K562 (cell line): ENCODE measurements around the gene NMBR. TPM values are rescaled to one million over a fixed set of nuclear protein-coding genes. Genes with fewer than 3 reads are reported as not detected.
"Not testable (repeated sequence)": the region's sequence is repeated elsewhere in the genome, so short reads cannot be mapped to it uniquely, and the experiment has no call there.

Source experiments
- ATAC-seq: fragments of 200-7000 bp; cut with Tn5 transposase; 3 replicates; pipeline ENCODE4 v1.9.1; 2020; ENCODE audit warnings: moderate library complexity
- BruUV-seq: library from RNA; stranded (reverse); fragments of 400-500 nt; replicated peaks from 2 replicates; lab custom pipeline; 2021; lab: Mats Ljungman, UMichigan
- CTCF ChIA-PET: fragments of 300-600 bp; formaldehyde crosslinking; extraction: SDS; loops from one replicate; lab custom pipeline; 2021; ENCODE audit warnings: low intra/inter-chr PET ratio; lab: Yijun Ruan, JAX
- POLR2A ChIA-PET: fragments of 300-600, 350-650 bp; sonication (Branson Sonifier 250); formaldehyde crosslinking; extraction: SDS; loops from one replicate; lab custom pipeline; 2021; ENCODE audit warnings: antibody characterized with exemption, inconsistent platforms; lab: Yijun Ruan, JAX
- DNase-seq, 4 experiments: peaks; one replicate each; pipeline versions ENCODE4 v3.0.0 to v3.0.0-alpha.2; 2011 to 2018; ENCODE audit warnings: low spot score in 3 of 4, mixed read lengths in 3 of 4; ENCODE audit errors: extremely low read depth in 1 of 4
- FAIRE-seq: peaks from 2 replicates; lab custom pipeline; 2011; peaks lifted over from hg19 to GRCh38; lab: Jason Lieb, UNC
- H2AFZ ChIP-seq: 2 replicates; pipeline ENCODE4 v1.6.0; 2011; ENCODE audit warnings: low read depth, low read length, control low read depth, inconsistent platforms
- H3K27ac ChIP-seq: fragments of 200-600 bp; 3 replicates; pipeline ENCODE4 v1.8.0; 2011; ENCODE audit warnings: low read depth, mild to moderate bottlenecking, control low read depth, inconsistent platforms, low read length, moderate library complexity, mixed read lengths; ENCODE audit errors: extremely low read depth
- H3K27me3 ChIP-seq, 2 experiments: fragments of 300-600 bp in 1 of 2; 2 replicates in 1 of 2; 3 replicates in 1 of 2; pipeline versions ENCODE4 v1.6.0 to v1.8.0; 2011; ENCODE audit warnings: inconsistent platforms in 2 of 2, low read length in 2 of 2, mild to moderate bottlenecking in 1 of 2, mixed read lengths in 1 of 2, moderate library complexity in 1 of 2; ENCODE audit not compliant: control insufficient read depth in 2 of 2, insufficient read depth in 2 of 2
- H3K36me3 ChIP-seq: fragments of 300-600 bp; 3 replicates; pipeline ENCODE4 v1.8.0; 2011; ENCODE audit warnings: mild to moderate bottlenecking, low read length, inconsistent platforms; ENCODE audit not compliant: control insufficient read depth, insufficient read depth
- H3K4me1 ChIP-seq, 2 experiments: fragments of 200-600 bp in 1 of 2; replicated peaks in 1 of 2; 2 replicates in 1 of 2; 3 replicates in 1 of 2; pipeline versions ENCODE4 v1.5.1 to v1.8.0; 2011; ENCODE audit warnings: inconsistent platforms in 2 of 2, low read length in 2 of 2, mild to moderate bottlenecking in 1 of 2, mixed read lengths in 1 of 2, moderate library complexity in 1 of 2; ENCODE audit not compliant: control insufficient read depth in 2 of 2, insufficient read depth in 2 of 2
- H3K4me2 ChIP-seq: 2 replicates; pipeline ENCODE4 v1.6.1; 2011; ENCODE audit warnings: low read length, control low read depth, inconsistent platforms, mixed read lengths; ENCODE audit not compliant: insufficient read depth
- H3K4me3 ChIP-seq: fragments of 200-600 bp; sonication (generic), shearing (Covaris generic); 2 replicates; pipeline ENCODE4 v1.5.1; 2016; ENCODE audit warnings: control low read depth, inconsistent platforms
- H3K79me2 ChIP-seq: fragments of 200-600 bp; 3 replicates; pipeline ENCODE4 v1.8.0; 2011; ENCODE audit warnings: low read length, inconsistent platforms; ENCODE audit not compliant: control insufficient read depth, insufficient read depth
- H3K9ac ChIP-seq, 2 experiments: 2 replicates each; pipeline versions ENCODE4 v1.6.0 to v1.6.1; 2011; ENCODE audit warnings: low read depth in 2 of 2, low read length in 2 of 2, control low read depth in 1 of 2, inconsistent platforms in 1 of 2, mild to moderate bottlenecking in 1 of 2, mixed read lengths in 1 of 2; ENCODE audit not compliant: insufficient read depth in 1 of 2
- H3K9me1 ChIP-seq: one replicate; pipeline ENCODE4 v1.6.0; 2011; ENCODE audit warnings: inconsistent platforms, mild to moderate bottlenecking, low read length, moderate library complexity; ENCODE audit not compliant: control insufficient read depth, insufficient read depth
- H3K9me3 ChIP-seq: replicated peaks from 2 replicates; pipeline ENCODE4 v1.5.1; 2011; ENCODE audit warnings: low read depth, low read length, inconsistent platforms; ENCODE audit not compliant: control insufficient read depth, insufficient read depth
- H4K20me1 ChIP-seq: replicated peaks from 2 replicates; pipeline ENCODE4 v1.6.1; 2011; ENCODE audit warnings: low read length, inconsistent platforms, mixed read lengths; ENCODE audit not compliant: control insufficient read depth, insufficient read depth
- BHLHE40 ChIP-seq: IDR thresholded peaks from 2 replicates; pipeline ENCODE4 v1.6.1; 2011; ENCODE audit warnings: low read length, improper control_type of control experiment
- BRD9 ChIP-seq: fragments of 450-650 bp; IDR thresholded peaks from 2 replicates; pipeline ENCODE4 v1.6.1; 2018; ENCODE audit warnings: low read depth; ENCODE audit not compliant: partially characterized antibody
- RFX5 ChIP-seq: IDR thresholded peaks from 2 replicates; pipeline ENCODE4 v1.6.1; 2011; ENCODE audit warnings: low read depth, mild to moderate bottlenecking, improper control_type of control experiment, low read length
- SMAD3 ChIP-seq: fragments of 450-650 bp; formaldehyde crosslinking; conservative IDR thresholded peaks from 2 replicates; pipeline ENCODE4 v1.4.0; 2020; ENCODE audit warnings: mild to moderate bottlenecking
- TRIM28 ChIP-seq: fragments of 450-650 bp; IDR thresholded peaks from 2 replicates; pipeline ENCODE4 v1.6.1; 2017
- U2AF2 ChIP-seq: fragments of 200-400 bp; formaldehyde crosslinking; optimal IDR thresholded peaks from 2 replicates; pipeline ENCODE3; 2017; ENCODE audit warnings: low read depth, mild to moderate bottlenecking, low read length
- ZFP1 ChIP-seq: fragments of 450-650 bp; formaldehyde crosslinking; IDR thresholded peaks from 2 replicates; pipeline ENCODE4 v1.4.0; 2020; ENCODE audit warnings: mild to moderate bottlenecking, mixed read lengths
- ZNF57 ChIP-seq: fragments of 450-650 bp; formaldehyde crosslinking; IDR thresholded peaks from 2 replicates; pipeline ENCODE4 v1.4.0; 2020; ENCODE audit warnings: mild to moderate bottlenecking, moderate library complexity
- ZNF644 ChIP-seq: fragments of 200-800 bp; sonication (Bioruptor generic); IDR thresholded peaks from 2 replicates; pipeline ENCODE4 v1.6.1; 2016; ENCODE audit warnings: low read depth, missing genetic modification characterization, missing compliant biosample characterization
- WGBS: fragments of 100-300 bp; shearing (Covaris generic); methylation state at CpG from one replicate; pipeline ENCODE4 v1.1.6; 2016; ENCODE audit warnings: low coverage, mixed read lengths; ENCODE audit not compliant: insufficient coverage; ENCODE audit errors: missing lambda C conversion rate; 5-methylcytosine and 5-hydroxymethylcytosine counted together
- in situ Hi-C: fragments of 300-500 bp; cut with MboI; formaldehyde crosslinking; loops from 4 replicates; pipeline ENCODE4 v1.15.0; 2018; ENCODE audit warnings: inconsistent platforms, mixed read lengths
- intact Hi-C: fragments of 100-400 bp; cut with micrococcal nuclease; formaldehyde crosslinking; loops from 2 replicates; pipeline ENCODE4 v1.14.2; 2022
- polyA plus RNA-seq, 8 experiments: library from polyadenylated mRNA; depleted of rRNA in 4 of 8; stranded (reverse) in 5 of 8; unstranded in 3 of 8; fragments of >200 nt; fragmentation: Nextera tagmentation in 2 of 8; fragmentation: Illumina TruSeq in 1 of 8; extraction: Ambion mirVana in 2 of 8; extraction: Trizol in 1 of 8; gene quantifications; 2 replicates each; pipeline versions ENCODE4 v1.2.1 to v1.2.3, GENCODE V29; 2011 to 2014; ENCODE audit warnings: inconsistent platforms in 1 of 8, missing spikeins in 1 of 8
- total RNA-seq, 7 experiments: library from RNA; depleted of rRNA in 6 of 7; stranded (reverse); fragments of >200 nt in 6 of 7; fragmentation: Illumina TruSeq in 2 of 7; extraction: Trizol in 2 of 7; gene quantifications; 2 replicates each; pipeline versions ENCODE4 v1.2.1 to v1.2.3, GENCODE V29; 2011 to 2021; ENCODE audit warnings: low replicate concordance in 1 of 7
- TF ChIP-seq, protein P1 (sequence below), 2 experiments: fragments of 450-650 bp; IDR thresholded peaks; 2 replicates each; pipeline ENCODE4 v1.6.1; 2018; ENCODE audit warnings: mild to moderate bottlenecking in 2 of 2, low read depth in 1 of 2; ENCODE audit not compliant: partially characterized antibody in 2 of 2
- TF ChIP-seq, protein P2 (sequence below): sonication (generic); formaldehyde crosslinking; IDR thresholded peaks from 2 replicates; pipeline ENCODE4 v1.9.0; 2022; ENCODE audit warnings: mild to moderate bottlenecking, missing genetic modification reagents
- TF ChIP-seq, protein P3 (sequence below): sonication (generic); formaldehyde crosslinking; IDR thresholded peaks from 2 replicates; pipeline ENCODE4 v1.8.0; 2022; ENCODE audit warnings: mild to moderate bottlenecking, missing genetic modification reagents

Gene NMBR
- total and polyA plus RNA-seq, 9 of the 15 experiments (the other 6 are each of a cell fraction or from before 2014, with no cell fraction given), result not detected

DNA sequence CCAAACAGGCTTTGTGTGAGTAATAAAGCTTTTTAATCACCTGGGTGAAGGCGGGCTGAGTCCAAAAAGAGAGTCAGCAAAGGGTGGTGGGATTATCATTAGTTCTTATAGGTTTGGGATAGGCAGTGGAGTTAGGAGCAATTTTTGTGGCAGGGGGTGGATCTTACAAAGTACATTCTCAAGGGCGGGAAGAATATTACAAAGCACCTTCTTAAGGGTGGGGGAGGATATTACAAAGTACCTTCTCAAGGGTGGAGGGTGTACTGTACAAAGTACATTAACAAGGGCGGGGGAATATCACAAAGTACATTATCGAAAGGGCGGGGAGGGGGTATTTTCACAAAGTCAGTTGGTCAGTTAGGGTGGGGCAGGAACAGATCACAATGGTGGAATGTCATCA is 42.1 kb downstream of the NMBR start:
- intact Hi-C loops, POLR2A ChIA-PET, H3K4me3 ChIP-seq, H3K4me1 ChIP-seq, ATAC-seq, H3K4me2 ChIP-seq, DNase-seq, H3K9ac ChIP-seq, BruUV-seq, CTCF ChIA-PET, H4K20me1 ChIP-seq, H3K36me3 ChIP-seq, H3K9me1 ChIP-seq, H3K27ac ChIP-seq, H3K27me3 ChIP-seq, H3K9me3 ChIP-seq, H2AFZ ChIP-seq, FAIRE-seq, H3K79me2 ChIP-seq: not testable (repeated sequence)
- 1% methylated on average over 5 of the region's 5 CpGs for WGBS
- in situ Hi-C loops, result loop anchor here (25.0 kb wide), 1 partner anchor 418 kb away; no protein-coding TSS in a partner anchor
- 0 out of 2 replicates have a peak, but pooled peaks have one; percentile 33 for TF ChIP-seq TRIM28
- peak; percentile 98 for TF ChIP-seq ZNF57 (CRISPR knock-in tag)

DNA sequence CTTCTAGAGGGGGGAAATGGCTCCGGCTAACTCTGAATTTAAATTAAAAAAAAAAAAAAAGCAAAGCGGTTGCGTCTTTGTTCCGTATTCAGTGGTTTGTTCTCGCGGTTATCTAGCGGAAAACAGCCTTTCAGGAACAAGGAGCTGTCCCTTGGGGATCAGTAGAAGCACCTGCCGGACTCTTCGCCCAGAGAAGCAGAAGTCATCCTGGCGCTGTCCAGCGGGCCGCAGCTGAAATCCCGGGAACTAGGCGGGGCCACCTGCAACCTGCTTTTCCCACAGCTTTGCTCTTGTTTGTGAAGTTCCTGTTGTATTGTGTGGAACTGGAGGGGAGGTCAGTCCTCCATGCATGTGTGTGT is 58.1 kb downstream of the NMBR start:
- CTCF ChIA-PET, result no interaction called here
- no peaks in the 10 kb centered on the region for H4K20me1 ChIP-seq
- no peaks in the 10 kb centered on the region for H3K9me1 ChIP-seq
- FAIRE-seq (no peak), DNase-seq (peak in 2 of 4 experiments; percentile 21 to 29), ATAC-seq (peak; percentile 78)
- no peak overlapping the region for H3K27ac ChIP-seq
- H3K9ac ChIP-seq, result no peak overlapping the region
- no TSS peak for BruUV-seq
- H3K4me2 ChIP-seq, result no peak overlapping the region
- no peaks in the 10 kb centered on the region for H3K4me1 ChIP-seq
- intact Hi-C loops (no loop called here), in situ Hi-C loops (no loop called here)
- POLR2A ChIA-PET, result interaction anchor here (0.8 kb wide), 1 partner anchor 11 kb away, joined by 3 read pairs; no protein-coding TSS in a partner anchor
- no peak overlapping the region for H3K4me3 ChIP-seq
- H3K9me3 ChIP-seq, result no peaks in the 10 kb centered on the region
- no peak overlapping the region for H2AFZ ChIP-seq
- no peaks in the 10 kb centered on the region for H3K36me3 ChIP-seq
- WGBS, result 7% methylated on average over 14 of the region's 14 CpGs
- peaks cover 0 to 9% of the 10 kb centered on the region in 2 experiments; a peak in 2 of 5 replicates for H3K27me3 ChIP-seq
- H3K79me2 ChIP-seq, result no peaks in the 10 kb centered on the region
- TF ChIP-seq U2AF2 (no peak), TRIM28 (no peak), ZNF644 (tag) (no peak), ZFP1 (CRISPR knock-in tag) (no peak), RFX5 (no peak), BRD9 (no peak), SMAD3 (CRISPR knock-in tag) (no peak), BHLHE40 (no peak)
- TF ChIP-seq, protein P1, sequence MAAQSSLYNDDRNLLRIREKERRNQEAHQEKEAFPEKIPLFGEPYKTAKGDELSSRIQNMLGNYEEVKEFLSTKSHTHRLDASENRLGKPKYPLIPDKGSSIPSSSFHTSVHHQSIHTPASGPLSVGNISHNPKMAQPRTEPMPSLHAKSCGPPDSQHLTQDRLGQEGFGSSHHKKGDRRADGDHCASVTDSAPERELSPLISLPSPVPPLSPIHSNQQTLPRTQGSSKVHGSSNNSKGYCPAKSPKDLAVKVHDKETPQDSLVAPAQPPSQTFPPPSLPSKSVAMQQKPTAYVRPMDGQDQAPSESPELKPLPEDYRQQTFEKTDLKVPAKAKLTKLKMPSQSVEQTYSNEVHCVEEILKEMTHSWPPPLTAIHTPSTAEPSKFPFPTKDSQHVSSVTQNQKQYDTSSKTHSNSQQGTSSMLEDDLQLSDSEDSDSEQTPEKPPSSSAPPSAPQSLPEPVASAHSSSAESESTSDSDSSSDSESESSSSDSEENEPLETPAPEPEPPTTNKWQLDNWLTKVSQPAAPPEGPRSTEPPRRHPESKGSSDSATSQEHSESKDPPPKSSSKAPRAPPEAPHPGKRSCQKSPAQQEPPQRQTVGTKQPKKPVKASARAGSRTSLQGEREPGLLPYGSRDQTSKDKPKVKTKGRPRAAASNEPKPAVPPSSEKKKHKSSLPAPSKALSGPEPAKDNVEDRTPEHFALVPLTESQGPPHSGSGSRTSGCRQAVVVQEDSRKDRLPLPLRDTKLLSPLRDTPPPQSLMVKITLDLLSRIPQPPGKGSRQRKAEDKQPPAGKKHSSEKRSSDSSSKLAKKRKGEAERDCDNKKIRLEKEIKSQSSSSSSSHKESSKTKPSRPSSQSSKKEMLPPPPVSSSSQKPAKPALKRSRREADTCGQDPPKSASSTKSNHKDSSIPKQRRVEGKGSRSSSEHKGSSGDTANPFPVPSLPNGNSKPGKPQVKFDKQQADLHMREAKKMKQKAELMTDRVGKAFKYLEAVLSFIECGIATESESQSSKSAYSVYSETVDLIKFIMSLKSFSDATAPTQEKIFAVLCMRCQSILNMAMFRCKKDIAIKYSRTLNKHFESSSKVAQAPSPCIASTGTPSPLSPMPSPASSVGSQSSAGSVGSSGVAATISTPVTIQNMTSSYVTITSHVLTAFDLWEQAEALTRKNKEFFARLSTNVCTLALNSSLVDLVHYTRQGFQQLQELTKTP (IDR thresholded peaks at IDR 0.05; ENCODE audit: low read depth in 1 of 2, partially characterized antibody in 2 of 2), result peak in 1 of 2 experiments; percentile 52
- TF ChIP-seq, protein P2, sequence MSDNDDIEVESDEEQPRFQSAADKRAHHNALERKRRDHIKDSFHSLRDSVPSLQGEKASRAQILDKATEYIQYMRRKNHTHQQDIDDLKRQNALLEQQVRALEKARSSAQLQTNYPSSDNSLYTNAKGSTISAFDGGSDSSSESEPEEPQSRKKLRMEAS (CRISPR knock-in tag), result no peak
- TF ChIP-seq, protein P3, sequence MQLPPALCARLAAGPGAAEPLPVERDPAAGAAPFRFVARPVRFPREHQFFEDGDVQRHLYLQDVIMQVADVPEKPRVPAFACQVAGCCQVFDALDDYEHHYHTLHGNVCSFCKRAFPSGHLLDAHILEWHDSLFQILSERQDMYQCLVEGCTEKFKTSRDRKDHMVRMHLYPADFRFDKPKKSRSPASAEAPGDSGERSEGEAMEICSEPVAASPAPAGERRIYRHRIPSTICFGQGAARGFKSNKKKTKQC (CRISPR knock-in tag), result peak; percentile 88
